GM19467 (cell line): ENCODE measurements around the gene NEUROG2.
"Not testable (repeated sequence)": the region's sequence is repeated elsewhere in the genome, so short reads cannot be mapped to it uniquely, and the experiment has no call there.

Source experiments
- ATAC-seq: cut with Tn5 transposase; IDR thresholded peaks from one replicate; pipeline ENCODE4 v1.9.1; 2021; ENCODE audit warnings: mild to moderate bottlenecking, moderate library complexity; ENCODE audit not compliant: unreplicated experiment

NEUROG2 gene

DNA sequence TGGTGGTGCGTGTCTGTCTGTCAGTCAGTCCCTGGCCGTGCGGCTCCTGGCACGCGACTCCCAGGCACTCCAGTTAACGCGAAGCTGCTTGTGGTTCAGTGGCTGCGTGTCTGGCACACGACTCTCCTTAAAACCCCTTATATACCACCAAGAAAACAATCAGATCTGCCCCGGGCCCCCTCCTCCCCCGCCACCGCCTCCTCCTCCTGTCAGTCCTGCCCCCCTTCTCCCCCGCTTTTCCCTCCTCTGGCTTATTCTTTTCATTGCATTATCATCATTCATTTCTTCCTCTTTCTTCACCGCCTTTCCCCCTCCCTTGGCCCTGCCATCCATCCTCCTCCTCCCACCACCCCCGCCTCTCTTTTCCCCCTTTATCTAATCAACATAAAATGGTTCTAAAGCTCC, at the start of gene NEUROG2:
TSS of gene NEUROG2 (minus strand) at position 115 of the 405 bp plus-strand sequence. CDS start 705 bp downstream, outside the sequence.
- no peak for ATAC-seq

DNA sequence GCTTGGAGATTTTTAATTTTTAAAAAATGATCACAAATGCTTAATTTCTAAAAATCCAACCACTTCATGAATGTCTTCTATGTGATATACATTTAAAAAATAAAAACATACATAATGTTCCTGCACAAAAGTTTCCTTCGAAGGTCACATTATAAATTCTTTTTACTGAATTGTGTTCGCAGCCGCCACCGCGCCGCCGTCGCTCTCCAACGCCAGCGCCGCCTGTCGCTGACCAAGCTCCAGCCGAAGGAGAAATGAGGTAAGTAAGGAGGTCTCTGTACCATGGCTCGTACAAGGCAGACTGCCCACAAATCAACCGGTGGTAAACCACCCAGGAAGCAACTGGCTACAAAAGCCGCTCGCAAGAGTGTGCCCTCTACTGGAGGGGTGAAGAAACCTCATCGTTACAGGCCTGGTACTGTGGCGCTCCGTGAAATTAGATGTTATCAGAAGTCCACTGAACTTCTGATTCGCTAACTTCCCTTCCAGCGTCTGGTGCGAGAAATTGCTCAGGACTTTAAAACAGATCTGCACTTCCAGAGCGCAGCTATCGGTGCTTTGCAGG, 48.8 kb upstream of the NEUROG2 start:
- ATAC-seq = no peak

DNA sequence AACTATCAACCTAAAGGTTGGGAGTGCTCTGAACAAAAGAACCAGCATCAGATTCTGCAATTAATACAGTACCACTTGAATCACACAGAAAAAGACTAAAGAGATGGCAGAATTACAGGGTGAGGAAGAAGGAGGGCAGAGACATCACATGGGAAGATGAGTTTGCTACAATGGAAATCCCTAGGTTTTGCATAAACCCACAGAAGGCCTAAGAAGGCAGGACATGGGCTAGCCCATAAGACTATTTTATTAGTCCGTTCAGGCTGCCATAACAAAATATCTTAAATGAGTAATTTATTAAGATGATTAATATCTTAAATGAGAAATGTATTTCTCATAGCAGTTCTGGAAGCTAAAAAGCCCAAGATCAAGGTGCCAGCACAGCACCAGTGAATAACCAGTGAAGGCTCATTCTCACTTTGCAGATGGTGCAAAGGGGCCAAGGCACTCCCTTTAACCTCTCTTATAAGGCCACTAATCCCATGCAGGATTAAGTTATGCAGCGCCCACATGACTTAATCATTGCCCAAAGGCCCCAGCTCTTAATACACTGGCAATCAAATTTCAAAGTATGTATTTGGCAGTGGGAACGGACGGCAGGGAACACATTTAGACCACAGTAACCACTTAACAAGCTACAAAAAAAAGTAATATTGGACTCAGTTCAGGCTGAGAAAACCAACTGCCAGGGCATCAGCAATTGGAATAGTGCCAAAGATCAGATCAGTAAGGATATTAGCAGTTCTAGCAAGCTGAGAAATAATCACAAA, 47.6 kb upstream of the NEUROG2 start:
- no peak for ATAC-seq

DNA sequence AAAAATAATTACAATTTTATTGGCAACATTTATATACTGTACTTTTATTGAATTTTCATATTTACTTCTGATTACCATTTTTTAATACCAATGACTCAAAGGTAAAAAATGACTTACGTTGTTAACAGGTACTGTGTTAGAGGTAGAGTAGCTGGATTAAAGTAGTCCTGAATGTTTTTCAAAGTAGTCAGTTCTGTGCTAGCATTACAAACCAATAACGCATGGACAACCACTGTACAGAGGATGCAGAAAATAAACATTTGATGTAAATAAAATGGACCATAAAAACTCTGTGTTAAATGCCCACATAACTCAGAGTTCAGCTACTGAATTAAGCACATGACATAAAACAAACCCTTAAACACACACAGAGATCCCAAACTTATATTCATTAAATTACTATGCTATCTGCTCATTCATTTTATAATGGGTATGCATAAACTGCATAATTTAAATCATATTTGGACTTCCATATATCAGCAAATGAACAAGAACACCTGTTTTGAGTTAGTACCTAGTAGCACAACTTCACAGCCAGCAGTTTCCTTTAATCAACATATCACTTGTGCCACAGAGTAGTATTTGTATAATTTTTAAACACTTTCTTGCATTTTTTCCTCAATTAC, 46.4 kb upstream of the NEUROG2 start:
- ATAC-seq = no peak

DNA sequence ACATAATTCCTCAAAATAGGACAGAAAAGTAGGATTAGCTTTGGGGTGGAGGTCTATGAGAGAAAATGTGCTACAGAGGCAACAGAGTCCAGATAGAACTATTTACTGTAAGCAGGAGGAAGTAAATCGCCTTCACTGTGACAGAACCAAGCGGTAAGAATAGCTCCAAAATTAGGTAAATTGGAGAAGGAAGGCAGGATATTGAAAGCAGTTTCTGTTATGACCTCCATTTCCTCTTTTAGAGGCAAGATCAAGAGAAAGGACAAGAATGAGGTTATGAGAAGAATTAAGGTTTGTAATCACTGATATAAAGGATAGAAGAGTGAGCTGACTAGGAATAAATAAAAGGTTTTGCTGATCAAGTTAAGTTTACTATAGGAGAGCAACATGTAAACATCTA, 44.1 kb upstream of the NEUROG2 start:
- ATAC-seq = peak; percentile 66

DNA sequence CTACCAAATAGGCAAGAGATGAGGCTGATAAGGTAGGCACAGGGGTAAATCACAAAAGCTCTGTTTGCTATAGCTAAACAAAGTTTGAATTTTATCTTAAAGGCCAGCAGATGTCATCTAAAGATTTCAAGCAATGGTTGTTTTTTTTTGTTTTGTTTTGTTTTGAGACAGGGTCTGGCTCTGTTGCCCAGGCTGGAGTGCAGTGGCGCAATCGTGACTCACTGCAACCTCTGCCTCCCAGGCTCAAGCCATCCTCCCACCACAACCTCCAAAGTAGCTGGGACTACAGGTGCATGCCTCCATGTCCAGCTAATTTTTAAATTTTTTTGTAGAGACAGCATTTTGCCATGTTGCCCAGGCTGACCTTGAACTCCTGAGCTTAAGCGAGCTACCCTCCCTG, 43.1 kb upstream of the NEUROG2 start:
- ATAC-seq = no peak

DNA sequence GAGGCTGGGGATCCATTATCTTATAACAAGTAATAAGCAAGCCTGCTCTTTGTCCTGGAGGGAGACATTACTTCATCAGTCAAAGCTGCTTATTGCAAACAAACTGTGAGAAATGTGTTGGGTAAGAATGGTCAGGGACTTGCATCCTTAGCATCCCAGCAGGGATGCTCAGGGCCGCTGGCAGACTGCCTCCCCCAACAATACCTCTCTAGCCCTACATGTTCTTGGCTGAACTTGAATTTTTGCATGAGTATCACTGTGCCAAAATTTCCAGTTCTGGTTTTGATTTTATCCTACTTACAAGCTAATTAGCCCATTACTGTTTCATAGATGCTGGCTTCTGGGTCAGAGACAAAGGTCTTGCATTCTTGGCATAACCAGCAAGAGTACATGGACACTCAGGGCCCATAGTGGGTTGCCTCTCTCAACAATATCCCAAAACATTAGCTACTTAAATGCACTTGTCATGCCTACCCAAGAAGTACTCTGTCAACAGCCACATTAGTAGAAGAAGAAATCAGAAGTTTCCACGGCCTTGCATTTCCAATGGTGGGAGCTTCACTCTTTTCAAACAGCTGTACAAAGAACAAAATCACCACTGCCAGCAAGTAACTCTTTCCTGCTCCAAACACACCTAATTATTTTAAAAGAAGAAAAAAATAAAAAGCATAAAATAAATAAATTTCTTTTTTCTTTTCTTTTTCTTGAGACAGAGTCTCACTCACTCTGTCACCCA, 41.9 kb upstream of the NEUROG2 start:
- ATAC-seq = no peak

DNA sequence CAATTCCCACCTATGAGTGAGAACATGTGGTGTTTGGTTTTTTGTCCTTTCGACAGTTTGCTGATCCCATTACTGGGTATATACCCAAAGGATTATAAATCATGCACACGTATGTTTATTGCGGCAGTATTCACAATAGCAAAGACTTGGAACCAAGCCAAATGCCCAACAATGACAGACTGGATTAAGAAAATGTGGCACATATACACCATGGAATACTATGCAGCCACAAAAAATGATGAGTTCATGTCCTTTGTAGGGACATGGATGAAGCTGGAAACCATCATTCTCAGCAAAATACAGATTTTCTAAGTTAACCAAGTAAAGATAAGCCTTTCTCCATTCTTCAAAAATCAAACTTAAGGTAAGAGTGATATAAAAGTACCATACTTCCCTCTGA, 38.3 kb upstream of the NEUROG2 start:
- not testable (repeated sequence) for ATAC-seq

DNA sequence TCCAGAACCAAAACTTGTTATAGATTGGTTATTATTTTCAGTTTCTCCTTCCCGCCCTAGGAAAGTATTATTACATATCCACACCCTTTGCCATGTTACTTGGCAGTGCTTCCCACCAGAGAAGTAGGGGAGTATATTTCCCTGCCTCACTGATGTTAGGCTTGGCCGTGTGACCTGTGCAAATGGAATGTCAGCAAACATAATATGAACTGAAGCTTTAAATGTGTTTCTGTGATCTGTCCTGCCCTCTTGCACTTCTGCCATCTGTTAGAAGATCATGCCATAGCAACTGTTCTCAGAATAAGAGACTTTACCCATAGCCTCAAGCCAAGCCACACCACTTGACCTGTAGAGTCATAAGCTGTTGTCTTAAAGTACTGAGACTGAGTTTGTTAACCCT, 36.7 kb upstream of the NEUROG2 start:
- no peak for ATAC-seq

DNA sequence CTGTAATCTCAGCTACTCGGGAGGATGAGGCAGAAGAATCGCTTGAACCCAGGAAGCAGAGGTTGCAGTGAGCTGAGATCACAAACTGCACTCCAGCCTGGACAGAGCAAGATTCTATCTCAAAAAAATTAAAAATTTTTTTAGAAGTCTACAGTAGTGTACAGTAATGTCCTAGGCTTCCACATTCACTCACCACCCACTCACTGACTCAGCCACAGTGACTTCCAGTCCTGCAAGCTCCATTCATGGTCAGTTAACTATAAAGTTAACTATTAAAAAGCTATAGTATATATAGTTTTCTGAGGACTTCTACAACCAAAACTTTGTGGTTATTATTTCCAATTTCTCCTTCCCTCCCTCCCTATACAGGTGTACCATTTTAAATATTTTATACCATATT, 34.7 kb upstream of the NEUROG2 start:
- no peak for ATAC-seq

DNA sequence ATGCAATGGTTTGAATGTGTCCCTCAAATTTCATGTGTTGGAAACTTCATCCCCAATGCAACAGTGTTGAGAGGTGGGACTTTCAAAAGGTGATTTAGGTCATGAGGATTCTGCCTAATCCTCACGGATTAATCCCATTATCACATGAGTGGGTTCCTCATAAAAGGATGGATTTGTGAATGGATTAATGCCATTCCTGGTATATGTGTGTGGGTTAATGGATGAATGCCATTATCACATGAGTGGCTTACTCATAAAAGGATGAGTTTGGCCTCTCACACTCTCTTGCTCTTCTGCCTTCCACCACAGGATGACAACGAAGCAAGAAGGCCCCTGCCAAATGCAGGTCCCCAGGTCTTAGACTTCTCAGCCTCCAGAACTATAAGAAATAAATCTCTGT, 30.5 kb upstream of the NEUROG2 start:
- no peak for ATAC-seq

DNA sequence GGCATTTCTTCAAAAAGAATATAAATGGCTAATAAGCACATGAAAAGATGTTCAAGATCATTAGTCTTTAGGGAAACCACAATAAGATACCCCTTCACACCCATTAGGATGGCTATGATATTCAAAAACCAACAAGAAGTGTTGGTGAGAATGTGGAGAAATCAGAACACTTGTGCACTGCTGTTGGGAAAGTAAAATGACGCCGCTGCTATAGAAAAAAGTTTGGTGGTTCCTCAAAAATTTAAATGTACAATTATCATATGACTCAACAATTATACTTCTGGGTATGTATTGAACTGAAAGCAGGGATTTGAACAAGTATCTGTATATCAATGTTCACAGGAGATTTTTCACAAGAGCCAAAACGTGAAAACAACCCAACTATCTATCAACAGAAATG, 29.4 kb upstream of the NEUROG2 start:
- ATAC-seq = no peak

DNA sequence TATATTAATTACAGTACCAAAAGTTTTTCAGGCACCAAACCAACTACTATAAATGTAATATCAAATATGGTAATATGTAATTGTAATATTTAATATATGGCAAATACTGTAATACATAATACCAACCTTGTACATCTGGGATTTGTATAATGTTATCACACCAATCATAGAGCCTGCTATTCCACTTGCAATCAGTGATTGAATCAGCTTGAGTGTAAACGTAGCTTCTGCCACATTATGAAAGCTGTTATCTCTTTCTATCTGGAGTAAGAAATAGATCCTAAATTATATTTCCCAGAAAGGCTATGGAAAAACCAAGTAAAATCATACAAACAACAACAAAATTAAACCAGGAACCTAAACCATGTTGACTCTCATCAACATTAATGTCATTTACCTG, 24.7 kb upstream of the NEUROG2 start:
- no peak for ATAC-seq

DNA sequence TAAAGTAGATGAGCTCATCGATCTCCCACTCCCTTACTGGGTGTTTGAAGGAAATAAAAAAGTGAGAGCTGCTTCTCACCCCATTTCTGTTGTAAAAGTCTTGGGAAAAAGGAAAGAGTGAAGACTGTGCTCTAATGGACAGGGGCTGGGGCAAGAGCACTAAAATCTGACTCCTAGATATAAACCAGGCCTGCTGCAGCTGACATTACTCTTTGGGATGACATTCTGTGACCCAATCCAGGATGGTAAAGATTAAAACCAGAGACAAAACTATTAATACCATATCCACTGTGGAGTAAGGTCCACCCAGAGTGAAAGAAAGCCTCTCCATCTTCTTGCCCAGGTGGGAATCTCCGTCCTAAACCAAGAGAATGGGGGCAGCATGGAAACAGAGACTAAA, 20.1 kb upstream of the NEUROG2 start:
- no peak for ATAC-seq

DNA sequence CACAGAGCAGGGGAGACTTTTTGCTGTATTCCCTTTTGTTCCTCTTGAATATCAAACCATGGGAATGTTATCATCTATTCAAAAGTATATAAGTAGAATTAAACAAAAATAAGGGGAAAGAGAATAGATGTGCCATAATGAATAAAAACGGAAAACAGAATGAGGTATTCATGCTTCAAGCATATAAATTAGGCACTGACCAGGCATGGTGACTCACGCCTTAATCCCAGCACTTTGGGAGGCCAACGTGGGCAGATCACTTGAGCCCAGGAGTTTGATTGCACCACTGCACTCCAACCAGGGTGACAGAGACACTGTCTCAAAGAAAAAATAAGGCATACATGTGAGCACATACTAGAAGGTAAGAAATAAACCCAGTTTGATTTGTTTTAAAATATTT, 16.3 kb upstream of the NEUROG2 start:
- no peak for ATAC-seq

DNA sequence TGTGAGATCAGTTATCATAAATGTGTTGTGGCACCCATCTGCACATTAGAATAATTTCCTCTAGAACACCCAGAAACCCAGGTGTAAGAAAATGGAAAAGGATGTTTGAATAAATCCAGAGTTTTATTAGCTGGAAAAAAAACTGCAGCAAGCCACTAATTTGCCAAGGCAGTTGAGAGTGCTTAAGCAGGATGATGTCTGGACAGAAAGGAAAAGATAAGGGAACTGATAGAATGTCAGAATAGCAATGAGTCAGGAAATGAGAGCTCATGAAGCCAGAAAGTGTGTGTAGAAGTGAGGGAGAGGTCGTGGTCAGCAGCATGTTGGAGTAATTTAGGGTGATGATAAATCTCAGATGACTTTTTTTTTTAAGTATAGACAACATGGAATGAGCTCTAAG, 15.2 kb upstream of the NEUROG2 start:
- ATAC-seq = no peak

DNA sequence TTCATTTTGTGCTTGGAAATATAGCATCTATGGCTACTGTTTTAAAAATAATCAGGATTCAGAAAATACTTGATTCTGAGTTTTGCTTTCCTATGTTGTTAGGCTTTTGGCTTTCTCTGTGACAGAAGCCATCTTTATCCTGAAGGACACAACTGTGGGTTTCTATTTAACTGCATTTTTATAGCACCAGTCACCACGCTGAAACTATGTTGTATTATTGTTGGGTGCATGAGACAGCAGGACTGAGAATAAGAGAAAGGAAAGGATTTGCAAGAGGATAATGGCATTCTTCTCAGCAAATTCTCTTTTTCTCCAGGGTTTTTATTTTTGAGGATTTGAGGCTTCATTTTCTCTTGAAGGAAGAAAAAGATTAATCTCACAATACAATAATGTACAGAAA, 10.1 kb upstream of the NEUROG2 start:
- ATAC-seq = no peak

DNA sequence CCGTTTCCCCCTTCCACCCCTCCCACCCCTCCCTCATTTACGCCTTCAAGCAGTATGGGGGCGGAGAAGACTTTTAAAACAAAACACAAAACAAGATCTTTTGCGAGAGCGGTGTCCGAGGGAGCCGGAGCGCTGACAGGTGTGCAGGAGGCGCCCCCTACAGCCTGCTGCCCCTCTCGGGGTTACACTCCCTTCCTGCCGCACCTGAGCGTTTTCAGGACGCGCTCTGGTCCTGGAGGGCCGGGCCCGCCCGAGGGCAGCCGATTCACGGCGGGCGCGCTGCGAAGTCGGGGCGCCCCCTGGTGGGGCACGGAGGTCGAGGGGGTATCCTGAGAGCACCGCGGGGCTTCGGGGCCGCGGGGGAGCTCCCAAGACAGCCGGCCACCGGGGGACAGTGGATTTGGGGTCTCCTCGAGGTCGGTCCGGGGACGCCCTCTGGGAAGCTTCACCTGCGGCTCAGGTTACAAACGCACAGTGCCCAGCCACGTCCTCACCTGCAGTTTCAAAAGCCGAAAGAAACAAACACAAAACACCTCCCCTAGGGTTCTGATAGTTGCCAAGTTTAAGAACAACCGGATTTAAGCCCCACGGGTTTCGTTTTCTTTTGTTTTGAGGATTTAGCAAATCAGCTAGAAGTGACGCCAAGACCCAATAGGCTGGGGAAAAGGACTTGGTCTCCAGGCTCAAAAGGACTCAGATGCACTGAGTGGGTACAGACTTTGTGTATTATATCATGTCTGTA, 8.0 kb upstream of the NEUROG2 start:
- ATAC-seq = peak; percentile 86

DNA sequence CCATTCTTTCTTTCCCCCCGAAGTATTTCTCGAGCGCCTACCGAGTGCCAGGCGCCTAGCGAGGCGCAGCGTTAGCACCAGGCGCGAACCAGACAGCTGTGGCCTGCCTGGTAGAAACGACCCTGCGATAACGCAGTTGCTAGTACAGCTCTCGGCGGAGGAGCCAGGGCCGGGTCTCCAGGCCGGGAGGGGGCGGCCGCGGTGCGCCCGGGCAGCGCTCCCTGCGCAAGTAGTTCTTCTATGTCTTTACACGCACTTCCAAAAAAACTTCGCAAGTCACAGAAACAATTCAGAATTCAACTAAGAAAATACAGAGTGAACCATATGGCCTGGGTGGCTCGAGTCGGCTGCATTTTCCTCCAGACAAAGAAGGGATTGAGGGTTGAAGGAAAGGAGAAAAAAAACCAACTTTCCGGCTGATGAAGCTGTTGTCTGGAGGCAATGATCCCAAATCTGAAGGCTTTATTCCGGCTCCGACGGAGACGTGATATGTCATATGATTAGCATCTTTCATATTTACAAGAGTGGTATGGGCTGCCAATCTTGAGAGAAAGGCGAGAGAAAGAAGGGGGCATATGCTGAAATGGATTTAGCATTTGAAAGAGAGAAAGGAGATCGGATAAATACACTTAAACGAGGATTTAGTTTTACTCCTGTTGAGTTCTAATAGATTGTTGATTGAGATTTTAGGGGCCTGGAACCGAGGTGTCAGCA, 7.2 kb upstream of the NEUROG2 start:
- peak; percentile 41 for ATAC-seq

DNA sequence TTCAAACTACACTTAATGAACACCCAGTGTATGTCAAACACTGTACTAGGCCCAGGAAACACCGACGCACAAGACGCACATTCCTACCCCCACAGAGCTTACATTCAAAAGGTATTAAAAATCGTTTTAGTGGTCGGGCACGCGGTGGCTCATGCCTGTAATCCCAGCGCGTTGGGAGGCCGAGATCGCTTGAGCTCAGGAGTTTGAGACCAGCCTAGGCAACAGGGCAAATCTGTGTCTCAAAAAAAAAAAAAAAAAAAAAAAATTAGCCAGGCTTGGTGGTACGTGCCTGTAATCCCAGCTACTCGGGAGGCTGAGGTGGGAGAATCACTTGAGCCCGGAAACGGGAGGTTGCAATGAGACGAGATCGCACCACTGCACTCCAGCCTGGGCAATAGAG, 6.5 kb upstream of the NEUROG2 start:
- ATAC-seq = not testable (repeated sequence)
